ENCODE data around the gene DSCAML1. TPM values are rescaled to one million over a fixed set of nuclear protein-coding genes. Genes with fewer than 3 reads are reported as not detected.

Gene DSCAML1
- total and polyA plus RNA-seq, 2 of the 8 experiments (the other 6 are each of a cell fraction or from before 2014, with no cell fraction given): 0.19 to 0.24 TPM

- TF ChIP-seq CHD7 (IDR thresholded peaks at IDR 0.05; ENCODE audit: insufficient replicate concordance, low read length) (no peak), KDM1A (IDR thresholded peaks at IDR 0.05; ENCODE audit: borderline replicate concordance, low read length) (no peak), SIX5 (IDR thresholded peaks at IDR 0.05; ENCODE audit: low read depth, low read length) (no peak), HDAC2 (IDR thresholded peaks at IDR 0.05; ENCODE audit: borderline replicate concordance in 1 of 2, low read depth in 2 of 2, low read length in 2 of 2) (no peak), RNF2 (IDR thresholded peaks at IDR 0.05; ENCODE audit: borderline replicate concordance, low read depth, low read length, missing control alignments, poor library complexity, severe bottlenecking) (no peak), POLR2AphosphoS5 (IDR thresholded peaks at IDR 0.05; ENCODE audit: low read depth, low read length) (no peak), CREB1 (IDR thresholded peaks at IDR 0.05) (no peak), CBX8 (IDR thresholded peaks at IDR 0.05; ENCODE audit: borderline replicate concordance, low read depth, low read length) (no peak), SUZ12 (IDR thresholded peaks at IDR 0.05; ENCODE audit: low read length) (no peak)
Observed at GRCh38 chr11:117769533-117769932, 27.5 kb downstream of the DSCAML1 start (continued).

All from H1 (cell line).